Choroid plexus epithelial cell (primary cell): ENCODE measurements around the gene DAPL1.

Experiments used
- DNase-seq: peaks from one replicate; pipeline ENCODE4 v3.0.0-alpha.2; 2010; ENCODE audit warnings: low read depth
- H3K4me3 ChIP-seq: 2 replicates; pipeline ENCODE4 v1.5.1; 2011; ENCODE audit warnings: low read depth, mild to moderate bottlenecking, control low read depth, low read length, moderate library complexity
- TF ChIP-seq, protein P1 (sequence below): conservative IDR thresholded peaks from 2 replicates; pipeline ENCODE4 v1.5.1; 2011; ENCODE audit warnings: low read depth, mild to moderate bottlenecking, control low read depth, inconsistent platforms, low read length, moderate library complexity

DAPL1 gene

DNA sequence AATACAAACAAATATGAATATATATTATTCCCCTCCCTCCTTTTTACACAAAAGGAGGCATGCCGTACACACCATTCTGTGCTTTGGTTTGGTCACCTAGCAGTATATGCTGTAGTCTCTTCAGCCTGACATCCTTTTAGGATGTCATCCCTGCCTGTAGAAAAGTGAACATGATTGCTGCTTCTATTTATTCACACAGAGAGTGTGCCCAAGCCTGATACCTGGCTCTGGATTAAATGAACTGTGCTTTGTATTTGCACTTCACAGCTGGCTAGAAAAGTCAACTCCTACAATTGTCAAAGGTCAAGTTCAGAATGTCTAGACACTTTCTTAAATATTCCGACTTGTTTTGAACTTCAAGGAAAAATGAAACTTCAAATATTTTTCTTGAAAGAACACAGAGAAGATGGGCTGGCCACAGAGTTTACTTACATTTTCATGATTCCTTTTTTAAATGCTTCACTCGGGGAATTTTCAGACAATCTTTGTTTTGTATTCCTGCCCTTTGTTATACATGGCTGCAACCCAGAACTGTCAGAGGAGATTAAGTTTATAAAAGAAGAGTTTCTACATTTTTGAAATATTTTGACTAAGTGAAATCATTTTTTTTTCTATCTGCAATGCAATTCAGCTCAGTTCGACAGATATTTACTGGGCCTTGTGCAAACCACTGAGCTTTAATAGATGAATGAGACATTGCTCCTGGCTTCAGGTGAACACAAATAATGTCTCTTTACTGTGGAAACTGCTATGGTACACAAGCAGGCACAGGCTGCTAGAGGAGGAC, 33.5 kb downstream of the DAPL1 start:
- no peak overlapping the region for H3K4me3 ChIP-seq
- DNase-seq = peak; percentile 76
- TF ChIP-seq, protein P1, sequence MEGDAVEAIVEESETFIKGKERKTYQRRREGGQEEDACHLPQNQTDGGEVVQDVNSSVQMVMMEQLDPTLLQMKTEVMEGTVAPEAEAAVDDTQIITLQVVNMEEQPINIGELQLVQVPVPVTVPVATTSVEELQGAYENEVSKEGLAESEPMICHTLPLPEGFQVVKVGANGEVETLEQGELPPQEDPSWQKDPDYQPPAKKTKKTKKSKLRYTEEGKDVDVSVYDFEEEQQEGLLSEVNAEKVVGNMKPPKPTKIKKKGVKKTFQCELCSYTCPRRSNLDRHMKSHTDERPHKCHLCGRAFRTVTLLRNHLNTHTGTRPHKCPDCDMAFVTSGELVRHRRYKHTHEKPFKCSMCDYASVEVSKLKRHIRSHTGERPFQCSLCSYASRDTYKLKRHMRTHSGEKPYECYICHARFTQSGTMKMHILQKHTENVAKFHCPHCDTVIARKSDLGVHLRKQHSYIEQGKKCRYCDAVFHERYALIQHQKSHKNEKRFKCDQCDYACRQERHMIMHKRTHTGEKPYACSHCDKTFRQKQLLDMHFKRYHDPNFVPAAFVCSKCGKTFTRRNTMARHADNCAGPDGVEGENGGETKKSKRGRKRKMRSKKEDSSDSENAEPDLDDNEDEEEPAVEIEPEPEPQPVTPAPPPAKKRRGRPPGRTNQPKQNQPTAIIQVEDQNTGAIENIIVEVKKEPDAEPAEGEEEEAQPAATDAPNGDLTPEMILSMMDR = no peak

DNA sequence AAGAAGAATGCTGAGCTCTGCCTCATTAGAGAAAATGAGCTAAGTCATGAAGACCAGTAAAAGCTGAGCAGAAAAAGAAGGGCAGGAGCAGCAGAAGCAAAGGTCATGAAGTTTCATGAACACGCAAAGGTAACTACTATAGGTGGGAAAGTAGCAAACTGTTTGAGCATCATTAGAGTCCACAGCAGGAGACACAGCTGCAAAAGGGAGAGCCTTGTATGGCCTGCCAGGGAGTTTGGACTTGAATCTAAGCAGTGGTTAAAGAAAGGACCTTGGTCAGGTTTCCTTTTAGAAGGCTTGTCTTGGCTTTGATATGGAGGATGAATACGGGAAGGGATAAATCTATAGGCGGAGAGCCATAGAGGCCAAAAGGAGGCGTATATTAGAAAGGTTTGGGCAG, 34.0 kb downstream of the DAPL1 start:
- TF ChIP-seq, protein P1 = no peak
- H3K4me3 ChIP-seq = no peak overlapping the region
- no peak for DNase-seq

DNA sequence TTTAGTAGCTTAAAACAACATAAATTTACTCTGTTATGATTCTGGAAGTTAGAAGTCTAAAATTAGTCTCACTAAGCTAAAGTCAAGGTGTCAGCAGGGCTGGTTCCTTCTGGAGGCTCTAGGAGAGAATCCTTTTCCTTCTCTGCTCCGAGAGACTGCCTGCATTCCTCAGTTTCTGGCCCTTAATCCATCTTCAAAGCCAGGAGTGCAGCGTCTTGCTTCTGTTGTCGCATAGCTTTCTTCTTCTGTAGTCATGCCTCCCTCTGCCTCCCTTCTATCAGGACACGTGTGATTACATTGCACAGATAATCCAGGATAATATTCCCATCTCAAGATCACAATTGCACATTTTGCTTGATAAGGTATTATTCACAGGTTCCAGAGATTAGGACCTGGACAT, 35.1 kb downstream of the DAPL1 start:
- TF ChIP-seq, protein P1 = no peak
- no peak for DNase-seq
- no peak overlapping the region for H3K4me3 ChIP-seq

DNA sequence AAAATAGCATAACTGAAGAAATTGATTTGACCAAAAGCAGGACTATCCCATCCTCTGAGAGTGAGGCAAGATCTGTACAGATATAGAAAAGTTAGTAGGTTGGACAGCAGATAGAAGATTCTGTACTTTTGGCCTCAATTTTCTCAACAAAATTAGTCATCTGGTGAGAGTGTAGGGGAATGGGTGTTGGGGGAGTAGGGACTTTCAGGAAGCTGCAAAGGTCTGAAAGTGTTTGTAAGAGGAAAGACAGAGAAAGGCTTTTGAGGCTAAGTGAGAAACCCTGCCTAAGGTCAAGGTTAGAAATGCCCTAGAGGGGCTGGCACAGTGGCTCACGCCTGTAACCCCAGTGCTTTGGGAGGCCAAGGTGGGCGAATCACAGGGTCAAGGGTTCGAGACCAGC, 40.3 kb downstream of the DAPL1 start:
- TF ChIP-seq, protein P1 = no peak

GRCh38 chr2:158837645-158838044, 42.5 kb downstream of the DAPL1 start:
- DNase-seq = no peak
- TF ChIP-seq, protein P1 = no peak
- H3K4me3 ChIP-seq = no peak overlapping the region

More for the DNA sequence above, 40.3 kb downstream of the DAPL1 start:
- DNase-seq = peak; percentile 15
- no peak overlapping the region for H3K4me3 ChIP-seq

DNA sequence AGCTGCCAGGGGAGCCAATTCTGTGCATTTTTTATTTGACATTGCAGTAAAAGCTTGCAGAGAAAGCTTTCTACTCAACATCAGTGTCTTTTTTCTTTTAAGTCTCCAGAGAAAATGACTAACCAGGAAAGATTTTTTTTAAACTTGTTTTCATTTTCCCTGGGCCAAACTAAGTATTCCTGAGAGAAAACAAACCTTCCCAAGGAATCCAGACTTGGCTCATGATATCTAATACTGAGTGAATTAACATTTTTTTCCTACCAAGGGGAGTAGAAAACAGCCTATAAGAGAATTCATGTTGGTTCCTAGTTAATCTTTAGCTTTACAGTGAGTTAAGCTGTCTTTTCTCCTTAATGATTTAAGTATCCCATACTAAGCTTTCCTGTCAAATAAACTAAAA, 46.7 kb downstream of the DAPL1 start:
- no peak for DNase-seq
- H3K4me3 ChIP-seq = no peak overlapping the region
- TF ChIP-seq, protein P1 = no peak

DNA sequence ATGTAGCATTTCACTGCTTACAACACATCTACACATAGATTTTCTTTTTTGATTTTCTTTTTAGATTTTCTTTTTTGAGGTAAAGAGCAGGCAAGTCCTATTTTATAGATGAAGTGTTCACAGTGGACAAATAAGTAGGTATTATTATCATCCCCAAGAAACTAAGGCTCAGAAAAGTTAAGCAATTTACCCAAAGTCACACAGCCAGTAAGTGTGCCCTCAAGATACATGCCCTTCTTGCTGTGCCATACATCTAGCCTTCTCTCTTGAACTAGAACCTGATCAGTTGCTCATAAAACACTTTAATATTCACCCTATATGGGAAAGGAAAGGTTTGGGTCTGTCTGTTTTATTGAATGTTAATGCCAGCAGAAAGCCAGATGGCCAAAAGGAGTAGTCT, 50.3 kb downstream of the DAPL1 start:
- DNase-seq = no peak
- H3K4me3 ChIP-seq = no peak overlapping the region
- TF ChIP-seq, protein P1 = no peak
